Left cardiac atrium (tissue), 4 donors: ENCODE results near the gene DHH. TPM values are rescaled to one million over a fixed set of nuclear protein-coding genes. Genes with fewer than 3 reads are reported as not detected.

Source experiments
- ATAC-seq, 2 donors: fragments of 200-7000 bp; cut with Tn5 transposase; one replicate each; pipeline ENCODE4 v1.9.1; 2020; ENCODE audit warnings: mild to moderate bottlenecking in 2 of 2, moderate library complexity in 2 of 2
- DNase-seq: peaks from one replicate; pipeline ENCODE4 v3.0.0-alpha.2; 2020
- intact Hi-C, 2 donors: fragments of 100-400 bp; cut with DNase I; formaldehyde crosslinking; loops; one replicate each; pipeline versions ENCODE4 v1.14.1 to v1.15.1; 2022 to 2023
- total RNA-seq, 2 donors: library from RNA; stranded (reverse); fragmentation: NEBNext Ultra II Directional; extraction: Animal tissue kit (Norgen Biotek cat#: 25700); gene quantifications; one replicate each; pipeline ENCODE4 v1.2.1, GENCODE V29; 2021
- donor health status: DM: no; HTN: yes; CAD: no.
- donor health status: DM: no; HTN: yes; CAD: no; lungs with severe emphysema.
- donor health status: DM: yes; HTN: yes; CAD: no.
- donor health status: Dilated cardiomyopathy.

DHH gene
- total RNA-seq, 2 donors from 2014 or later = 0.97 to 1.0 TPM

DNA sequence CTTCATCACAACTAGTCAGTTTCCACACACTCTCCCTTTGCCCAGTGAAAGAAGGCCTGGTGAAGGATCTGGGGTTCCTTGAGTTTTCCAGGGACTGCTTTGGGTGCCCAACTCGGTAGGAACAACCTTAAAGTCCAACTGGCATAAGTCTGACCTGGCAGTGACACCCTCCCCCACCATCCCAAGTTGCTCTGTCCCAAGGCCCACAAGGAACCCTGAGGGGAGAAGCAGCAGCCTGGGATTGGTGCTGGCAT is 35.6 kb downstream of the DHH start:
- ATAC-seq (no peak), DNase-seq (no peak)
- intact Hi-C loops = no loop called here

DNA sequence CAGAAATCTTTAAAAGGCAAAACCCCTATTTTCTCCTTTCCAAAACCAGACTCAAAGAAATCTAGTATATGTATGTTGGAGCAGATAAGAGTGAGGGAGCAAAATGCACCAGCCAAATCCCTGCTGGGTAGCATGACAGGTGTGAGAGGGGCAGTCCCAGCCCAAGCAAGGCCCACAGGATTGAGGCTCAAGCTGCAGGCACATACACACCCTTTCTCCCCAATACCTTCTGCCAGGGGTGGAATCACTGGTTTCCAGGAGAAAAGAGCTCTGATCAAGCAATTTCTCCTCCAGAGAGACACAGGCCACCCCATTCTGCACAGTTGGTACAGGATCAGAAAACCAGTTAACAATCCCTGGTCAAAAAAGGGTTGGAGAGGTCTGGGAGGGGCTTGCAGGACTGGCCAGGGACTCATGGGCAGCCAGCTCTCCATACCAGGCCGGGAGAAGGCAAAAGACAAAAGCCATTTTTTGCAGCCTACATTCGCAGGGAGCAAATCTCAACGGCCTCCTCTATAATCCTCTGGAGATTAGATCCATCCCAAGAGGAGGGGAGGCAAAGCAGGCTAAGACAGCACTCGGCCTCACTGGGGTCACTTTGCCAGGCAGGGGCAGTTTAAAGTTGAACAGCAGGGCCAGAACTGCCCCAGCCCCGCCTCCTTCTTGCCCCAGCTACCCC is 36.1 kb downstream of the DHH start:
- intact Hi-C loops = no loop called here
- DNase-seq = no peak
- no peak for ATAC-seq

DNA sequence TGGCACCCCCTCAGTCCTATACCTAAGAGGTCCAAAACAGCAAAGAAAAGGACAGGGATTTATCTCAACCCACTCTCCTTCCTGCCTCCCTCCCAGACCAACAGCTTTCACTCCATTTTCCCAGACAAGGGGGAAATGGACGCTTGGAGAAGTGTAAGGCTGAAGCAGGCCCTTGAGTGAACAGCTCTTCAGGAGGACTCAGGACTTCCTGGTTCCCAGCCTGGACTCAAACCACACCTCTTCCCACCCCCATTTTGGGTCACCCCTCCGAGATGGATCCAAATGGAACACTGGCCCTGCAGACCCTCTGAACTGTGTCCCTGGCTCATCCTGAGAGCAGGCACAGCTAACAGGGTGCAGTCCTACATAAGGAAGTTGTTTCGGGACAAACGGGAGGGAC is 36.7 kb downstream of the DHH start:
- no peak for DNase-seq
- ATAC-seq = no peak
- intact Hi-C loops = no loop called here

DNA sequence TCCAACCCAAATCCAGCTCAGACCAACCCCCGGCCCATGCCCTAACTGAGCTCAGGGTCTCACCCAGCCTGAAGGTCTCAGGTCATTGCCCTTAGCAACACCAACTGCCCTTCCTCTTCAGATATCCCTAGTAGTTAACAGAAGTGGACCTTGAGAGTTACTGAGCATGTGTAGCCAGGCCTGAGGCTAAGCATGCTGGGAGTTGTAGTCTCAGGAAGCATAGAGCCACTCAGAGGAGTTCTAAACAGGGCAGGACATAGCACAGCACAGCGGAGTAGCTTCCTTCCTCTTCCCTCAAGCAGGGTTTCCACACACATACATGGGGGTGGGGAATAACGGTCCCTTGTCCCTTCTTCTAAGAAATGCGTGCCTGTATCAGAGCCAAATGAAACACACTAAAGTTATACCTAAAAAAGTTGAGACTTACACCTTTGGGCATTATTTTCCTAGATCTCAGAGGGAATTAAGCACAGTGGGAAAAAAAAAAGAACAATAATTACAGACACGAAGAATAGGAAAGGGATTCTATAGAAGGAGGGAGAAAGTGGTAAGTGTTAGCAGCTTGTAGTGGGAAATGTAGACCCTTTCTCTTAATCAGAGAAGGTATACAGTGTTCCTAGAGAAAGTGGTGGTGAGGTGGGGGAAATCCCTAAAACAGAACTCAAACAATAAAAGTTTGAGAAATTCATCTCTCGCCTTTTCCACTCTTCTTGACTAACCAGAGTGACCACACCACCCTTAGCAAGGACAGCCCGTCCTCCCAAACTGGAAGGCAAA is 38.4 kb downstream of the DHH start:
- peak; percentile 68 for DNase-seq
- intact Hi-C loops = no loop called here
- ATAC-seq = peak; percentile 42 to 65

DNA sequence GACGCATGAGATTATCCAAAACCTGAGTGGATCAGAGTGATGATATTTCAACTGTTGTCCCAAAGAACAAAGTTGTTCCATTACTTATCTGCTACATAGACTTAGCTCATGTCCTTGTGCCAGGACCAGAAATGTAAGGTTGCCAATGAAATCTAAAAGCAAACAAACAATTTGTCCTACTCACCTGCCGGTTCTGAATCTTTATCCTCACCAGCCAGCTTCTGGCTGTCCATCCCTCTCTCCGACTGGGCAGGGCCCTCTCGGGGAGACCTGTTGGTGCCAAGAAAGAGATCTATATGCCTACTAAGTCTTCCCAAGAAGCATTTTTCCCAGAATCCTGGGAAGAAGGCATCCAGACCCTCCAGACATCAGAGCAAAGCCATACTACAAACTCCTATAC is 39.5 kb downstream of the DHH start:
- no peak for ATAC-seq
- intact Hi-C loops = no loop called here
- no peak for DNase-seq

DNA sequence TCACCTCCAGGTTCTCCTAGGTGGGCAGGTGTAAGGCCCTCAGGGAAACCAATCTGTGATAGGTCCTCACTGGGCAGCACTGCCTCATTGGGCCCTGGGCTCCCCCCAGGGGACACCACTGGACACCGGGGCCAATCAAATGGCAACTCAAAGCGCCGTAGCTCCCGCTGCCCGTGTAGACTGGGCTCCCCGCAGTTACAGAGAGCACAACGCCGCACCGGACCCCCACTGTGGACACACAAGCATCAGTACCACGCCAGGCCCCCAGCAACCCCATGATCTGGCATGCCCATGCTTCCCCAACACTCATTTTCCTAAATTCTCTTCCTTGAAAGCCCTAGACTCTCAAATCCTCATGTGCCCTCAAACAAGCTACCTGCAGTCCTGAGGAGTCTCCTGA is 40.1 kb downstream of the DHH start:
- ATAC-seq (no peak), DNase-seq (no peak)
- intact Hi-C loops = no loop called here

DNA sequence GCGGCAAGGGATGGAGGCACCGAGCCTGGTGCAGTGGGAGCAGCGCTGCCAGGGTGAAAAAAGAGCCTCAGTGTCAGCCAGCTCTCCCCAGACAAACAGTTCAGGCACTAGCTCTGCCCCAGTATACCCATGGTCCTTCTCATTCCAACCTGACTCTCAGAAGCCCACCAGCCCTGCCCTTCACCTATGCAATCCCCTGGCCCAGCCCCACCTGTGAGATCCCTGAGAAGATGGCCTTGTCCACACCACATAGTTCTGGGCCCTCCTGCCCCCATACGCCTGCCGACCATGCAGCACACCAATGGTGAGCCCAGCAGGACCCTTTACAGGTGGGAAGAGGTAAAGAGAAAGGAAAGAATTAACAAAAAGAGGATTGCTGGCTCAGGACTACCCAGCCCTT is 40.5 kb downstream of the DHH start:
- intact Hi-C loops = no loop called here
- DNase-seq (no peak), ATAC-seq (no peak)

DNA sequence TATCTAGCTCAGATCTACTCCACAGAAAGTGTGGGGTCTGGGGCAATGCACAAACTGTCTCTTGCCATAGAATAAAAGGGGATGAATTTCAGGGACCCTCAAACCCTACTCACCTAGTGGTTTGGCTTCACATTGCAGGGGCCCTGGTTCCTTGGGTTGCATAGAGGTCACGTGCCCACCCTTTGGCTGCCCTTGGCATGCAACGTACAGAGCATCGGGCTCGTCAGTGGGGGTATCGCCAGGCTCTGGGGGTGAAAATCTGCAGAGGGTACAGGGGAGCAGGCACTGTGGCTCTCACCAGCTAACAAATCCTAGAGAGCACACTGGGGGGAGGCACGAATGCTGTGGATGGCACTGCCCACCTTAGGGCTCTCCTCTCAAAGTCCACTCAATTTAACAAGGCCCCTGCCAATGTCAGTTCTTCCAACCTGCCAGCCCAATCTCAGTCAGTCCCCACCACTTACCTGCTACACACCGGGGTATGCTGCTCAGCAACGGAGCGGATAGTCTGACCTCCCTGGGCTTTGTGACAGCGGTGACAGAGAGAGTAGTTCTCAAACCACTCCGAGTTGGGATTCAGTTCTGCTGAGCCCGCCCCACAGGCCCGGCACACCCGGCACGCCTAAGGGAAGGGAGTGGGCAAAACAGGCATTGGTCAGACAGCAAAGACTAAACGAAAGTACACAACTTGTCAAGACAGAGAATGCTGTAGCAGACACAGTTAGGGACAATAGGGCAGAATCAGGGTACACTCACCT is 42.0 kb downstream of the DHH start:
- ATAC-seq (no peak), DNase-seq (no peak)
- intact Hi-C loops = no loop called here

DNA sequence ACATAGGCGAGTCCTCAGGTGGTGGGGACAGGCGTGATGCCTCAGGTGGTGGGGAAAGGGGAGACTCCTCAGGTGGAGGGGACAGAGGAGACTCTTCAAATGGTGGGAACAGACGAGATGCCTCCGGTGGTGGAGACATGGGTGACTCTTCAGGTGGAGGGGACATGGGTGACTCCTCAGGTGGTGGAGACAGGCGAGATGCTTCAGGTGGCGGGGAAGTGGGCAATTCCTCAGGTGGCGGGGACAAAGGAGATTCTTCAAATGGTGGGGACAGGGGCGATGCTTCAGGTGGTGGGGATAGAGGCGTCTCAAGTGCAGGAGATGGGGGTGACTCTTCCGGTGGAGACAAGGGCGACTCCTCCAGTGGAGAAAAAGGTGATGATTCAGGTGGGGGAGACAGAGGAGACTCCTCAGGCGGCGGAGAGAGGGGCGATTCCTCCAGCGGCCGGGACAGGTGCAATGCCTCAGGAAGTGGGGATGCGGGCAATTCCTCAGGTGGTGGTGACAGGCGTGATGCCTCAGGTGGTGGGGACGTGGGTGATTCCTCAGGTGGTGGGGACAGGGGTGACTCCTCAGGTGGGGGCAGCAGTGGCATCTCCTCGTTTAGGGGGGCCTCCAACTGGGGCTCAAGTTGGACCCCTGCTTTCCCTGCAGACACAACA is 42.7 kb downstream of the DHH start:
- no peak for ATAC-seq
- intact Hi-C loops = no loop called here
- no peak for DNase-seq

DNA sequence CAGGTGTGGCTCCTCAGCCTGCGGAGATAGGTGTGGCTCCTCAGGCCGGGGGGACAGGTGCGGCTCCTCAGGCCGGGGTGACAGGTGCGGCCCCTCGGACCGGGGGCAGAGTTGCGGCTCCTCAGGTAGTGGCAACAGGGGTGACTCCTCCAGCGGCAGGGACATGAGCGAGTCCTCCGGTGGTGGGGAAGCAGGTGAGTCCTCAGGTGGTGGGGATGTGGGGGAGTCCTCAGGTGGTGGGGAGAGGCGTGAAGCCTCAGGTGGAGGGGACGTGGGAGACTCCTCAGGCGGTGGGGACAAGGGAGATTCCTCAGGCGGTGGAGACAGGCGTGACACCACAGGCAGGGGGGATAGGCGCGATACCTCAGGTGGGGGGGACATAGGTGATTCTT is 43.2 kb downstream of the DHH start:
- no peak for DNase-seq
- intact Hi-C loops = no loop called here

DNA sequence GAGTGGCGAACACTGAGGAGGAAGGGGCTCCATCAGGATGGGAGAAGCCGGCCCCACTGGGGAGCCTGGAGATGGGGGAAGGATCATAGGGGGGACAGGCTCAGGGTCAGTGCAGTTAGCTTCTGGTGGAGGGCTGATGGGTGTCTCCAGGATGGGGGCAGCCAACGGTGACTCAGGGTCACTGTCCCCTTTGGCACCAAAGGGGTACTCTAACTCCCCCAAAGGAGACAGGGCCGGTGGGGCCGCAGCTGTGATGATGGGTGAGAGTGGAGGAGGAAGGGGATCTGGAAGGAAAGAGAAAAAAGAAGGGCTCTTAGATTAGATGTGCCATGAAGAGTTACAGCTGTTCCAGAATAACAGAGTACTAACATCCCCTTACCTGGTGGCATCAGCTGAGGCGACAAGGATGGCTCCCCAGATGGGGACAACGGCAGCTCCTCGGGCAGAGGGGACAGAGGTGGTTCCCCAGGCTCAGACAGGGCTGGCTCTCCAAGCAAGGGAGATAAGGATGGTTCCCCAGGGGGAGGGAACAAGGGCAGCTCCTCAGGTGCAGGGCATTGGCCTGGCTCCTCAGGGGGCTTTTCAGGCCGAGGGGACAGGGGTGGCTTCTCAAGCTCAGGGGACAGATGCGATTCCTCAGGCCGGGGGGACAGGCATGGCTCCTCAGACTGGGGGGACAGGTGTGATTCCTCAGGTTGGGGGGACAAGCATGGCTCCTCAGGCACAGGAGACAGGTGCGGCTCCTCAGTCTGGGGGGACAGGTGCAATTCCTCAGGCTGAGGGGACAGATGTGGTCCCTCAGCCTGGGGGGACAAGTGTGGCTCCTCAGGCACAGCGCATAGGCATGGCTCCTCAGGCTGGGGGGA is 43.9 kb downstream of the DHH start:
- DNase-seq = no peak
- intact Hi-C loops = no loop called here
- no peak for ATAC-seq

More for the DNA sequence above, 43.2 kb downstream of the DHH start:
- ATAC-seq = no peak

DNA sequence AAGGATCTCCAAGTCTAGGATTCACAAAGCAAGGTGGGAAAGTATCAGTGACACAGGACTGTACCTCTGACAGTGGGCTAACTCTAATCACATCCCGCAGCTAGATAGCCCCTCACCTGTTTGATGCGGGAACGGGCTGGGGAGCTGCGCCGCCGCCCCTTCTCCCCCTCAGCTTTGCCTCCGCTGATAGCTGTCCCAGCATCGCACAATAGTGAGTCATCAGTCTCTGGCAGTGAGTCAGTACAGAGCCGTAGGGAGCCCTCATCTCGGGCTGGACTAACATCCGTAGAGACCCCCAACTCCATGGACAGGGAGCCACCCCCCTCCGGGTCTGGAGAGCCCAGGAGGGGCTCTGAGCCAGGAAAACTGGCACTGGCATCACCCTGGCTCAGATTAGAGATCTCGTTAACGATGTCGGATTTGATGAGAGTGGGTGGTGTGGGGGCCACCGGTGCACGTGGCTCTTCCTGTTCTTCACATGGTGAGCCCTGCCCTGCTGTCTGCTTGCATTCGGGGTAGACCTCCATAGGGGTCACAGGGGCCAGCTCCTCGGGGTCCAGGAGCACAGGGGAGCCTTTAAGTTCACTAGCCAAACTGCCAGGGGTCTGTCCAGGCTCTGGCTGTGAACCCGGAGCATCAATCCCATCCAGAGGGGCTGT is 44.9 kb downstream of the DHH start:
- DNase-seq (no peak), ATAC-seq (peak in 1 of 2 donors; percentile 48)
- intact Hi-C loops = no loop called here

DNA sequence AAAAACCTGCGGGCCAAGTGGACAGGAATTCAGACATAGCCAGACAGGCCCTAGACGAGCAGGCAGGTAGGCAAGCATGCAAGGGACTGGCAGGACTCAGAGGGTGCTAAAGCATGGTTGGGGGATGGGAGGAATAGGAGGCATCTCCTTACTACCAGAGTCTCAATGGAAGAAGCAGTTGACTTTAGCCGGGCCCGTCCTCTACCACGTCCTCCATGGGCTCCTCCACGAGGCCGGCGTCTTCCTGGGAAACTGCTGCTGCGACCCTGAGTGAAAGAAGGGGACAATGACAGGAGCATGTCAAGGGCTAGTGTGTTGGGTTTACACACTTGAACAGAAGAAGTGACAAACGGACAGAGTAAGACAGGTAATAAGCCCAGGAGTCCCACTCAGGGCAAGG is 45.6 kb downstream of the DHH start:
- DNase-seq (no peak), ATAC-seq (no peak)
- intact Hi-C loops = no loop called here

DNA sequence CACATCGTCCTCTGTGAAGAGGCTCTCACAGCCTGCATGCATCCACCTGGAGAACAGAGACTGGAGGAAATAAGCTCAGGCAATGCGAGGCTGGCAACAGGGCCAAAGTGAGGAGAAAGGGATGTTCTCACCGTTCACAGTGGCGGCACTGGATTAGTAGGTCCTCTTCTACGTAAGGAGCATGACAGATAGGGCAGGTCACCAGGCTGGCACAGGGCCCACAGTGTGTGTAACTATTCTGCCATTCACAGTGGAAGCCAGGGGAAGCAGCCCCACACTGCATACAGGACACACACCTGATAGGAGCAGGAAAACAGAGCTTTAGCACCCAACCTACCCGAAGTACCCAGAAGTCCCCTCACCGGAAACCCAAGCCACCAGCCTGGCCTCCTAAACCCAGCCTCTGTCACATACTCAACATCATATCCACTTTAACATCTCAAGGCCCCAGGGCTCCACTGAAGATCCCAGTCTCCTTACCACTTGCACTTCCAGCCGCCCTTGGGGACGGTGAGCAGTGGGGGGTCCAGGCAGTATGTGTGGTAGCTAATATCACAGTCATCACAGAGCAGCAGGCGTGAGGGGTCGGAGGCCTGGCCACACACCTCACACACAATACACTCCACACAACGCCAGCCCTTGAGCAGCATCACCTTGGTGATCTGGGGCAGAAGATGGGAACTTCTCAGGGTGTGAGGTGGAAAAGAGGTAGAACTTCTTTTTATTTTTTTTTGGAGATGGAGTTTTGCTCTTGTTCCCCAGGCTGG is 48.3 kb downstream of the DHH start:
- intact Hi-C loops = no loop called here
- DNase-seq (peak; percentile 20), ATAC-seq (peak in 1 of 2 donors; percentile 15)

DNA sequence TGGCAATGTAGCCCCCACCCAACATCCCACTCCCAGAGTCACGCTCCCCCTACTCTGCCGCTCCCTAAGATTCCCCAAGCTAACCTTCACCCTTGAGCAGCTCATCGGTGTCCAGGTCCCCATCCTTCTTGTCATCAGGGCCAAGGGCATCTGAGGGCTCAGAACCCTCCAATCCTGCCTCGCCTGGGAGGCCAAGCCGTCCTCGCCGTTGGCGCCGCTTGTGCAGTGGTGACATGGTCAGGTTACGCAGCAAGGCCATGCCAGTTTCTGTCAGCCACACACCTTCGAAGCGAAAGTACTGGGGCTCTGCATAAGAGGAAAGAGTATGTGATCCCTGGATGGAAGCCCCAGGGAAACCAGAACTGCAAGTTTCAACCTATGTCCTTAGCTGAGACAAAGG is 49.9 kb downstream of the DHH start:
- intact Hi-C loops = no loop called here
- no peak for DNase-seq
- ATAC-seq = no peak

DNA sequence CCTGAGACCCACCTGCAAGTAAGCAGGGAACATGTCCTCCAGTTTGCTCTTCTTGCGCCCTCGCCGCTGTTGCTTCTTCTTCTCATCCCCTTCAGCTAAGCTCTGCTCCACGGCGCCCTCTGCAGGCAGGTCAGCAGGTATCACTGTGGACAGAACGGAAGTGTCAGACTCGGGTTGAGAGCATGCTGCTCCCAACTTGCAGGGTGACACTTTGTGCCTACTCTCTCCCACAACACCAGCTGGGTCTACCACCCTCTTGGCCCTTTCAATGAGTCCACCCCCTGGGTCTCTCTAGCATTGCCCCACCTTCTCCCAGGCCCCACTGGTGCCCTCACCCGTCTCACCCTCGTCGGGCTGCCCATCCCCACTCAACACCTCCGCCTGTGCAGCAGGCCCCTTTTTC is 50.7 kb downstream of the DHH start:
- intact Hi-C loops = no loop called here
- ATAC-seq = peak in 1 of 2 donors; percentile 13
- DNase-seq = peak; percentile 59

DNA sequence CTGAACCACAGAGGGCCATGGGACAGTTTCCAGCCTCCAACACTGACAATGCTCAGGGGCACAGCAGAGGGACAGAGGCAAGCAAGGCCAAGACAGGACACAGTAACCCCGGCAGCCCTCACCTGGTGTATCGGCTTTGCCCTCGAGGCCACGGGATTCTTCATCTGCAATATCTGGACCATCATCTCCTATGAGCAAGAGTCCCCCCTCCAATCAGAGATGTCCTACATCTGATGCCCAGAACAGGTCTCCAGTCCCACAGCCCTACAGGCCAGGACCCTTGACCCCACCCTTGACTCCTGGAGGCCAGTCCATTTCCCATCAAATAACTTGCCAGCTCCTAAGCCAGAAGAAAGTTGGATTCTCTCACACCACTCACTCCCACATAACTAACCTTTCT is 51.4 kb downstream of the DHH start:
- no peak for DNase-seq
- intact Hi-C loops = no loop called here
- ATAC-seq = no peak

DNA sequence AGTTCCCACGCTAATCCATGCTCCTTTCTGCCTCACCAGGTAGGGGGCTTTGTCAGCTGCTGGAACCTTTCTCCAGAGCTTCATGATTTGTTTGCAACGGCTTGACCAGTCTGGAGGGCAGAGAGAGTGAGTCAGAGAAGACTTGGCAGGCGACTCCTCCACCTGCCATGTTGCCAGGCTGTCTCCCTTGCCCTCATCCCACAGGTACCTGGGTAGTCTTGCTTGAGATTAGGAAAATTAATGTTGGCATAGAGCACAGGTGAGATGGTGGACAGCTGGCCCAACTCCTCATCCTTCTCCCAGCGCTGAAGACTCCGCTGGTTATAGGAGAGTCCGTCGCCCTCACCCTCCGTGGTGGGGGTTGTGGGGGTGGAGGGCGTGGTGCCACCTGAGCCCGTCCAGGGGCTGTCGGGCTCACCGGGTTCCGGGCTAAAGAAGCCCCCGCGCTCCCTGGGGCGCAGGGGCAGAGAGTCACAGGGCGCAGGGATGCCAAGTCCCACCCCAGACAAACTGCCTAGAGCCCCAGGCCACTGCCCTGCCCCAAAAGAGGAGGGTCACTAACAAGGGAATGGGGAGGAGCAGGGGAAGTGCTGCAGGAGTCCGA is 52.6 kb downstream of the DHH start:
- DNase-seq = no peak
- no peak for ATAC-seq
- intact Hi-C loops = no loop called here
